HEK293 (cell line): ENCODE measurements around the gene RNF224.
A peak's percentile ranks its signal among the peaks of the same experiment; 100 is the strongest.
"Not testable (repeated sequence)": the region's sequence is repeated elsewhere in the genome, so short reads cannot be mapped to it uniquely, and the experiment has no call there.

Experiments
- CTCF ChIA-PET: fragments of 350-600 bp; formaldehyde crosslinking; extraction: SDS; loops from one replicate; lab custom pipeline; 2021; ENCODE audit warnings: antibody characterized with exemption; lab: Yijun Ruan, JAX
- POLR2A ChIA-PET: fragments of 300-600 bp; formaldehyde crosslinking; extraction: SDS; loops from one replicate; lab custom pipeline; 2020; ENCODE audit warnings: antibody characterized with exemption, inconsistent platforms; lab: Yijun Ruan, JAX
- H3K27ac ChIP-seq: fragments of 200-500 bp; sonication (Bioruptor generic); 2 replicates; pipeline ENCODE4 v1.5.1; 2014; ENCODE audit warnings: low read depth, low read length, control low read depth, inconsistent platforms; ENCODE audit errors: extremely low read depth
- H3K36me3 ChIP-seq, 2 experiments: fragments of 200-500 bp in 1 of 2; sonication (Bioruptor generic) in 1 of 2; 1 replicate in 1 of 2; 2 replicates in 1 of 2; pipeline ENCODE4 v1.5.1; 2014 to 2017; ENCODE audit warnings: inconsistent platforms in 2 of 2, low read length in 2 of 2; ENCODE audit not compliant: control insufficient read depth in 2 of 2, insufficient read depth in 1 of 2
- H3K4me1 ChIP-seq: fragments of 200-500 bp; sonication (Bioruptor generic); 2 replicates; pipeline ENCODE4 v1.5.1; 2014; ENCODE audit warnings: mild to moderate bottlenecking, low read length, inconsistent platforms; ENCODE audit not compliant: control insufficient read depth, insufficient read depth
- H3K4me3 ChIP-seq: 2 replicates; pipeline ENCODE4 v1.5.1; 2011; ENCODE audit warnings: low read depth, mild to moderate bottlenecking, control low read depth, low read length, moderate library complexity
- H3K9me3 ChIP-seq: fragments of 200-500 bp; sonication (Bioruptor generic); 2 replicates; pipeline ENCODE4 v1.5.1; 2014; ENCODE audit warnings: low read depth, low read length, inconsistent platforms; ENCODE audit not compliant: control insufficient read depth, insufficient read depth
- CTCF ChIP-seq: fragments of 450-650 bp; formaldehyde crosslinking; IDR thresholded peaks from 2 replicates; pipeline ENCODE4 v1.5.1; 2016; ENCODE audit warnings: missing biosample characterization, missing genetic modification characterization
- HOXA7 ChIP-seq: sonication (generic); formaldehyde crosslinking; IDR thresholded peaks from 2 replicates; pipeline ENCODE4 v1.8.1; 2022; ENCODE audit warnings: missing genetic modification reagents, borderline replicate concordance
- IKZF3 ChIP-seq: fragments of 450-650 bp; IDR thresholded peaks from 2 replicates; pipeline ENCODE4 v1.5.0; 2018; ENCODE audit warnings: missing biosample characterization, mild to moderate bottlenecking, missing genetic modification characterization, moderate library complexity
- KLF1 ChIP-seq: fragments of 450-650 bp; formaldehyde crosslinking; IDR thresholded peaks from 2 replicates; pipeline ENCODE4 v1.5.1; 2016; ENCODE audit warnings: missing biosample characterization, missing genetic modification characterization
- KLF8 ChIP-seq: fragments of 450-650 bp; formaldehyde crosslinking; IDR thresholded peaks from 2 replicates; pipeline ENCODE4 v1.5.1; 2016; ENCODE audit warnings: missing biosample characterization, missing genetic modification characterization
- OSR2 ChIP-seq: fragments of 450-650 bp; formaldehyde crosslinking; IDR thresholded peaks from 2 replicates; pipeline ENCODE4 v1.5.1; 2016; ENCODE audit warnings: missing biosample characterization, missing genetic modification characterization
- PRDM1 ChIP-seq: fragments of 450-650 bp; formaldehyde crosslinking; IDR thresholded peaks from 2 replicates; pipeline ENCODE4; 2016; ENCODE audit warnings: missing biosample characterization, missing genetic modification characterization
- PRDM10 ChIP-seq: fragments of 450-650 bp; formaldehyde crosslinking; IDR thresholded peaks from 2 replicates; pipeline ENCODE4 v1.5.1; 2016; ENCODE audit warnings: missing biosample characterization, missing genetic modification characterization
- SALL2 ChIP-seq: fragments of 450-650 bp; formaldehyde crosslinking; IDR thresholded peaks from 2 replicates; pipeline ENCODE4 v1.5.0; 2017; ENCODE audit warnings: missing biosample characterization, mild to moderate bottlenecking, missing genetic modification characterization, borderline replicate concordance
- SP7 ChIP-seq: fragments of 450-650 bp; formaldehyde crosslinking; IDR thresholded peaks from 2 replicates; pipeline ENCODE4 v1.5.1; 2016; ENCODE audit warnings: missing biosample characterization, missing genetic modification characterization
- TRIM28 ChIP-seq: IDR thresholded peaks from 2 replicates; pipeline ENCODE4 v1.6.1; 2011; ENCODE audit warnings: low read length, control low read depth, borderline replicate concordance
- WT1 ChIP-seq: fragments of 450-650 bp; formaldehyde crosslinking; IDR thresholded peaks from 2 replicates; pipeline ENCODE4 v1.5.1; 2016; ENCODE audit warnings: missing biosample characterization, missing genetic modification characterization
- YY2 ChIP-seq: fragments of 450-650 bp; formaldehyde crosslinking; IDR thresholded peaks from 2 replicates; pipeline ENCODE4 v1.5.1; 2016; ENCODE audit warnings: missing biosample characterization, missing genetic modification characterization
- ZBTB8A ChIP-seq: fragments of 450-650 bp; formaldehyde crosslinking; IDR thresholded peaks from 2 replicates; pipeline ENCODE4 v1.5.1; 2016; ENCODE audit warnings: missing biosample characterization, missing genetic modification characterization
- ZFP69B ChIP-seq: fragments of 450-650 bp; formaldehyde crosslinking; IDR thresholded peaks from 2 replicates; pipeline ENCODE4 v1.5.1; 2016; ENCODE audit warnings: missing biosample characterization, missing genetic modification characterization
- ZNF112 ChIP-seq: fragments of 450-650 bp; formaldehyde crosslinking; IDR thresholded peaks from 2 replicates; pipeline ENCODE4 v1.5.0; 2017; ENCODE audit warnings: missing biosample characterization, missing genetic modification characterization
- ZNF37A ChIP-seq: fragments of 450-650 bp; IDR thresholded peaks from 2 replicates; pipeline ENCODE4 v1.5.1; 2018; ENCODE audit warnings: missing biosample characterization, missing genetic modification characterization
- ZNF394 ChIP-seq: fragments of 450-650 bp; formaldehyde crosslinking; IDR thresholded peaks from 2 replicates; pipeline ENCODE4 v1.5.1; 2016; ENCODE audit warnings: missing biosample characterization, missing genetic modification characterization, mild to moderate bottlenecking, moderate library complexity, borderline replicate concordance
- ZNF549 ChIP-seq: fragments of 450-650 bp; IDR thresholded peaks from 2 replicates; pipeline ENCODE4 v1.5.1; 2018; ENCODE audit warnings: missing biosample characterization, missing genetic modification characterization, mild to moderate bottlenecking, inconsistent platforms, moderate library complexity
- ZNF558 ChIP-seq: fragments of 450-650 bp; formaldehyde crosslinking; IDR thresholded peaks from 2 replicates; pipeline ENCODE4 v1.5.1; 2016; ENCODE audit warnings: missing biosample characterization, missing genetic modification characterization
- ZNF596 ChIP-seq: fragments of 450-650 bp; IDR thresholded peaks from 2 replicates; pipeline ENCODE4 v1.5.0; 2018; ENCODE audit warnings: missing biosample characterization, mild to moderate bottlenecking, missing genetic modification characterization, moderate library complexity
- ZNF600 ChIP-seq: fragments of 450-650 bp; formaldehyde crosslinking; IDR thresholded peaks from 2 replicates; pipeline ENCODE4 v1.5.1; 2016; ENCODE audit warnings: missing biosample characterization, missing genetic modification characterization
- ZNF654 ChIP-seq: fragments of 450-650 bp; formaldehyde crosslinking; IDR thresholded peaks from 2 replicates; pipeline ENCODE4 v1.5.1; 2016; ENCODE audit warnings: low read depth, missing biosample characterization, missing genetic modification characterization
- ZNF658 ChIP-seq: fragments of 450-650 bp; formaldehyde crosslinking; IDR thresholded peaks from 2 replicates; pipeline ENCODE4; 2016; ENCODE audit warnings: missing biosample characterization, missing genetic modification characterization
- ZNF707 ChIP-seq: fragments of 450-650 bp; formaldehyde crosslinking; IDR thresholded peaks from 2 replicates; pipeline ENCODE4 v1.5.1; 2016; ENCODE audit warnings: missing biosample characterization, missing genetic modification characterization
- ZNF792 ChIP-seq: fragments of 450-650 bp; formaldehyde crosslinking; IDR thresholded peaks from 2 replicates; pipeline ENCODE4 v1.5.1; 2016; ENCODE audit warnings: missing biosample characterization, missing genetic modification characterization

The RNF224 gene

GRCh38 chr9:137256856-137257255 lies 29.6 kb downstream of the RNF224 start:
- TF ChIP-seq ZNF549 (tag by site-specific recombination) (no peak), OSR2 (tag by site-specific recombination) (no peak), TRIM28 (no peak), YY2 (tag by site-specific recombination) (no peak), ZNF37A (no peak), PRDM10 (tag by site-specific recombination) (no peak), ZFP69B (tag by site-specific recombination) (no peak), ZNF596 (tag by site-specific recombination) (no peak), ZNF707 (tag by site-specific recombination) (no peak), HOXA7 (no peak), ZNF792 (tag by site-specific recombination) (no peak), KLF1 (no peak), ZNF558 (tag by site-specific recombination) (no peak), SP7 (no peak), SALL2 (tag by site-specific recombination) (no peak), ZNF658 (no peak), ZNF112 (tag by site-specific recombination) (no peak)
- TF ChIP-seq, all 188 proteins: peak for 0
- Histone ChIP-seq H3K4me3 (no peak overlapping the region), H3K27ac (no peak overlapping the region), H3K9me3 (no peaks in the 10 kb centered on the region), H3K36me3 (peaks cover 9 to 20% of the 10 kb centered on the region in 2 experiments), H3K4me1 (peaks cover 5% of the 10 kb centered on the region; the same call in 1 of the 2 replicates)
- CTCF ChIA-PET = interaction anchor here (0.7 to 5.2 kb wide), 8 partner anchors 8 to 289 kb away, joined by 3 to 45 read pairs (median 5); partner anchors contain the start of gene TUBB4B
- POLR2A ChIA-PET = interaction anchor here (0.5 to 9.1 kb wide), 7 partner anchors 10 to 189 kb away, joined by 3 to 336 read pairs (median 5); partner anchors contain the start of genes EXD3, NOXA1 and TUBB4B

DNA sequence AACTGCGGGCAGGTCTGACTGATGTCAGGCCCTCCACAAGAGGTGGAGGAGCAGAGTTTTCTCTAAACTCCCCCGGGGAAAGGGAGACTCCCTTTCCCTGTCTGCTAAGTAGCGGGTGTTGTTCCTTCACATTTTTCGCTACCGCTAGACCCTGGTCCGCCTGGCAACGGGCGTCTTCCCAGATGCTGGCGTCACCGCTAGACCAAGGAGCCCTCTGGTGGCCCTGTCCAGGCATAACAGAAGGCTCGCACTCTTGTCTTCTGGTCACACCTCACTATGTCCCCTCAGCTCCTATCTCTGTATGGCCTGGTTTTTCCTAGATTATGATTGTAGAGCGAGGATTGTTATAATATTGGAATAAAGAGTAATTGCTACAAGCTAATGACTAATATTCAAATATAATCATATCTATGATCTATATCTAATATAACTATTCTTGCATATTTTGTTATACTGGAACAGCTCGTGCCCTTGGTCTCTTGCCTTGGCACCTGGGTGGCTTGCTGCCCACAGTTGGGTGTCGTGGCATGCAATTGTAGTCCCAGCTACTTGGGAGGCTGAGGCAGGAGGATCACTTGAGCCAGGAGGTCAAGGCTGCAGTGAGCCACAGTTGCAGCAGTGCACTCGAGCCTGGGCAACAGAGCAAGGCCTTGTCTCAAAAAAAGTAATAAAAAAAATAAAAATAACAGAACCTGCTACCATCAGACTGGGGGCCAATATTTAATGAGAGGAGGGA lies 35.0 kb downstream of the RNF224 start:
- H3K9me3 ChIP-seq, H3K4me1 ChIP-seq, H3K4me3 ChIP-seq, H3K27ac ChIP-seq: not testable (repeated sequence)
- peaks cover 6 to 41% of the 10 kb centered on the region in 2 experiments; a peak in 2 of 3 replicates for H3K36me3 ChIP-seq
- ChIA-PET POLR2A (interaction anchor here (1.0 to 10.1 kb wide), 4 partner anchors 9 to 39 kb away, joined by 3 to 103 read pairs (median 6); partner anchors contain the start of gene TUBB4B), CTCF (interaction anchor here (0.7 to 6.1 kb wide), 8 partner anchors 11 to 389 kb away, joined by 3 to 37 read pairs (median 4); partner anchors contain the start of gene RNF224)
- TF ChIP-seq CTCF (tag by site-specific recombination) (peak; percentile 31; the same call in 1 of the 2 replicates), KLF8 (tag by site-specific recombination) (peak; percentile 19; the same call in 1 of the 2 replicates), ZNF394 (tag by site-specific recombination) (peak; percentile 38; the same call in 1 of the 2 replicates), IKZF3 (tag by site-specific recombination) (peak; percentile 61), ZBTB8A (peak; percentile 89), PRDM1 (tag by site-specific recombination) (peak; percentile 94), OSR2 (tag by site-specific recombination) (0 out of 2 replicates have a peak, but pooled peaks have one; percentile 31), ZNF654 (tag by site-specific recombination) (peak; percentile 38; the same call in 1 of the 2 replicates), KLF1 (peak; percentile 67), WT1 (tag by site-specific recombination) (peak; percentile 65), ZNF600 (peak; percentile 82)
